PC-9 (cell line): Measurements from ENCODE around the gene ADARB2. TPM values are rescaled to one million over a fixed set of nuclear protein-coding genes. Genes with fewer than 3 reads are reported as not detected.

Source experiments
- BruUV-seq: library from RNA; stranded (reverse); fragments of 400-500 nt; replicated peaks from 2 replicates; lab custom pipeline; 2021; lab: Mats Ljungman, UMichigan
- CTCF ChIA-PET: fragments of 300-600 bp; sonication (Branson Sonifier 250); formaldehyde crosslinking; loops from one replicate; lab custom pipeline; 2022; ENCODE audit warnings: antibody characterized with exemption; lab: Charles Lee
- POLR2A ChIA-PET: fragments of 300-600 bp; sonication (Branson Sonifier 250); formaldehyde crosslinking; loops from one replicate; lab custom pipeline; 2022; ENCODE audit warnings: antibody characterized with exemption; ENCODE audit not compliant: unreplicated experiment; lab: Charles Lee
- DNase-seq, 2 experiments: peaks; one replicate each; pipeline versions ENCODE4 v3.0.0 to v3.0.0-alpha.2; 2015 to 2022; ENCODE audit warnings: mixed read lengths in 1 of 2
- H2AFZ ChIP-seq: fragments of 200-600 bp; sonication (generic); 2 replicates; pipeline ENCODE4 v1.8.1; 2017; ENCODE audit warnings: antibody characterized with exemption
- H3F3A ChIP-seq: fragments of 200-600 bp; sonication (generic); 2 replicates; pipeline ENCODE4 v1.8.1; 2017; ENCODE audit warnings: antibody characterized with exemption, mild to moderate bottlenecking, low read depth; ENCODE audit not compliant: insufficient read depth
- H3K27ac ChIP-seq: fragments of 200-600 bp; sonication (generic); 2 replicates; pipeline ENCODE4 v1.6.1; 2016; ENCODE audit warnings: mixed run types
- H3K27me3 ChIP-seq: fragments of 200-600 bp; sonication (generic); 2 replicates; pipeline ENCODE4 v1.6.1; 2016; ENCODE audit warnings: low read depth, mixed run types; ENCODE audit not compliant: insufficient read depth
- H3K36me3 ChIP-seq: fragments of 200-600 bp; sonication (generic); 2 replicates; pipeline ENCODE4 v1.6.1; 2016; ENCODE audit warnings: low read depth, mixed run types
- H3K4me1 ChIP-seq: fragments of 200-600 bp; sonication (generic); replicated peaks from 2 replicates; pipeline ENCODE4 v1.6.1; 2016; ENCODE audit warnings: mixed run types; ENCODE audit not compliant: insufficient read depth
- H3K4me2 ChIP-seq: fragments of 200-600 bp; sonication (generic); 2 replicates; pipeline ENCODE4 v1.6.1; 2017; ENCODE audit warnings: mixed run types
- H3K4me3 ChIP-seq: fragments of 200-600 bp; sonication (generic); 2 replicates; pipeline ENCODE4 v1.6.1; 2016; ENCODE audit warnings: mixed run types
- H3K79me2 ChIP-seq: fragments of 200-600 bp; sonication (generic); 2 replicates; pipeline ENCODE4 v1.6.1; 2017; ENCODE audit warnings: low read depth, mixed run types
- H3K9me2 ChIP-seq: fragments of 200-600 bp; sonication (generic); 2 replicates; pipeline ENCODE4 v1.8.1; 2017; ENCODE audit warnings: mild to moderate bottlenecking; ENCODE audit not compliant: insufficient read depth
- H3K9me3 ChIP-seq: fragments of 200-600 bp; sonication (generic); 2 replicates; pipeline ENCODE4 v1.8.1; 2016; ENCODE audit warnings: low read depth; ENCODE audit not compliant: insufficient read depth
- H4K20me1 ChIP-seq: fragments of 200-600 bp; sonication (generic); 2 replicates; pipeline ENCODE4 v1.8.1; 2017; ENCODE audit not compliant: insufficient read depth
- EZH2 ChIP-seq: fragments of 200-600 bp; sonication (generic); IDR thresholded peaks from 2 replicates; pipeline ENCODE4 v1.8.0; 2017; ENCODE audit warnings: antibody characterized with exemption, low read depth
- intact Hi-C: fragments of 100-400 bp; cut with micrococcal nuclease; formaldehyde crosslinking; loops from one replicate; pipeline ENCODE4 v1.10.0; 2022; ENCODE audit not compliant: unreplicated experiment
- total RNA-seq: library from RNA; stranded (reverse); gene quantifications from 2 replicates; pipeline ENCODE4 v1.2.3, GENCODE V29; 2021
- TF ChIP-seq, protein P1 (sequence below): fragments of 200-600 bp; sonication (generic); conservative IDR thresholded peaks from 2 replicates; pipeline ENCODE4 v1.6.1; 2017; ENCODE audit warnings: mixed run types, antibody characterized with exemption, mild to moderate bottlenecking, moderate library complexity

ADARB2 gene
- total RNA-seq, 1 experiment from 2014 or later: not detected

DNA sequence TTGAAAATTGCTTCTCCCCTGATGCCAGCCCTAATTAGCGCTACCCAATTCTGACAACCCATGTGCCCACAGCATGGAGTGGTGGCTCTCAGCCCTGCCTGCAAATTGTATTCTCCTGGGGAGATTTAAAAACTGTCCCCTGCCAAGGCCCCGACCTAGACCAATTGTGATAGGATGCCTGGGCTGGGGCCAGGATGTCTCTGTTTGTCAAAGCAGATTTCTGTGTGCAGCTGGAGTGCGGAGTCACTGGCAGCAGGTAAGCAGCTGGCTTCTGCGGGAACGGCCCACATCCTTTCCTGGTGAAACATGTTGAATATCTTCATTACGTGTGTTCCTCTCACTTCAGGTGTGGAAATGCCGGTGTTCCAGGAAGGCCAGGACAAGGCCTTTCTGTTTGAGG, 442.6 kb downstream of the ADARB2 start:
- CTCF ChIA-PET: no interaction called here
- Histone ChIP-seq H3K79me2 (no peaks in the 10 kb centered on the region), H2AFZ (no peak overlapping the region), H3K27me3 (peaks cover 71% of the 10 kb centered on the region), H3K4me1 (no peaks in the 10 kb centered on the region), H3K4me2 (no peak overlapping the region), H3F3A (no peaks in the 10 kb centered on the region), H3K9me3 (no peaks in the 10 kb centered on the region), H3K4me3 (no peak overlapping the region), H4K20me1 (no peaks in the 10 kb centered on the region), H3K9me2 (no peaks in the 10 kb centered on the region), H3K27ac (no peak overlapping the region), H3K36me3 (no peaks in the 10 kb centered on the region)
- TF ChIP-seq, protein P1, sequence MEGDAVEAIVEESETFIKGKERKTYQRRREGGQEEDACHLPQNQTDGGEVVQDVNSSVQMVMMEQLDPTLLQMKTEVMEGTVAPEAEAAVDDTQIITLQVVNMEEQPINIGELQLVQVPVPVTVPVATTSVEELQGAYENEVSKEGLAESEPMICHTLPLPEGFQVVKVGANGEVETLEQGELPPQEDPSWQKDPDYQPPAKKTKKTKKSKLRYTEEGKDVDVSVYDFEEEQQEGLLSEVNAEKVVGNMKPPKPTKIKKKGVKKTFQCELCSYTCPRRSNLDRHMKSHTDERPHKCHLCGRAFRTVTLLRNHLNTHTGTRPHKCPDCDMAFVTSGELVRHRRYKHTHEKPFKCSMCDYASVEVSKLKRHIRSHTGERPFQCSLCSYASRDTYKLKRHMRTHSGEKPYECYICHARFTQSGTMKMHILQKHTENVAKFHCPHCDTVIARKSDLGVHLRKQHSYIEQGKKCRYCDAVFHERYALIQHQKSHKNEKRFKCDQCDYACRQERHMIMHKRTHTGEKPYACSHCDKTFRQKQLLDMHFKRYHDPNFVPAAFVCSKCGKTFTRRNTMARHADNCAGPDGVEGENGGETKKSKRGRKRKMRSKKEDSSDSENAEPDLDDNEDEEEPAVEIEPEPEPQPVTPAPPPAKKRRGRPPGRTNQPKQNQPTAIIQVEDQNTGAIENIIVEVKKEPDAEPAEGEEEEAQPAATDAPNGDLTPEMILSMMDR: no peak
- TF ChIP-seq EZH2: no peak
- BruUV-seq: no TSS peak
- no peak for DNase-seq
- POLR2A ChIA-PET: no interaction called here
- intact Hi-C loops: no loop called here

DNA sequence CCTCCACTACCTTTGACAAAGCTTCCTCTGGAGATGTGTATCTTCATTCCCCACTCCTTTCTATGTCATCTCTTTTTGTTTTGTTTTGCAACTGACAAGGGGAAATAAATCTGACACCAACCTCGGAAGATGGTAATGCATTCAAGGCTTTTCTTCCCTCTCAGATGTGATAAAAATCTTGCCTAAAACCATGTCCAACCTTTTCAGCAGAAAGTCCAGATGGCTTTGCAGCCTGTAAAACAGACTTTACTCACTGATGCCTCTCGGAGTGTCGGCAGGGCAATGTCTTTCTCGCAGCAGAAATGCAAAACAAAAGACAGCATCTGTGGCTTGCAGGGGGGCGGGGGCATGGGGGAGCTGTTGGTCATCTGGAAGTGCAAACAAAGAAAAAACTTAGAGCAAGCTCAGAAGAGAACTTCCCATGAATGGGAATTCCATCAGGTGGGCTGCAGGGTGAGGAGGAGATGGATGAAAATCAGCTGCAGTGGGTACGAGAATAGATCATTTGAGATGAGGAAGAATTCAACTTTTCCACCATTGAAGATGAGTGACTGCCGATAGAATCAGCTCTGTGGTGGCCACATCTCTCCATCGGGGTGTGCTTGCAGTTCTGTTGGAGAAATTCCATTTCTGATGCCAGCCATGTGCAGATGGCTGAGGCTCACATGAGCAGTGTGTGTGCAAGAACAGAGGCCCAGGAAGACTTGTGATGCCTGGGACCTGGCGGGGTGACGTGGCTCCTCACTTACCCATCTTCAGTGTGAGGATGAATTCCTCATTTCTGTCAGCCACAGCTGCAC, 443.5 kb downstream of the ADARB2 start:
- Histone ChIP-seq H3K79me2 (no peaks in the 10 kb centered on the region), H4K20me1 (no peaks in the 10 kb centered on the region), H3K9me3 (no peaks in the 10 kb centered on the region), H3K4me2 (no peak overlapping the region), H3K27me3 (peaks cover 80% of the 10 kb centered on the region), H3K4me1 (no peaks in the 10 kb centered on the region), H2AFZ (no peak overlapping the region), H3F3A (no peaks in the 10 kb centered on the region), H3K9me2 (no peaks in the 10 kb centered on the region), H3K27ac (no peak overlapping the region), H3K36me3 (no peaks in the 10 kb centered on the region), H3K4me3 (no peak overlapping the region)
- intact Hi-C loops: no loop called here
- TF ChIP-seq, protein P1: no peak
- TF ChIP-seq EZH2: no peak
- DNase-seq: no peak
- BruUV-seq: no TSS peak
- ChIA-PET CTCF (no interaction called here), POLR2A (no interaction called here)

DNA sequence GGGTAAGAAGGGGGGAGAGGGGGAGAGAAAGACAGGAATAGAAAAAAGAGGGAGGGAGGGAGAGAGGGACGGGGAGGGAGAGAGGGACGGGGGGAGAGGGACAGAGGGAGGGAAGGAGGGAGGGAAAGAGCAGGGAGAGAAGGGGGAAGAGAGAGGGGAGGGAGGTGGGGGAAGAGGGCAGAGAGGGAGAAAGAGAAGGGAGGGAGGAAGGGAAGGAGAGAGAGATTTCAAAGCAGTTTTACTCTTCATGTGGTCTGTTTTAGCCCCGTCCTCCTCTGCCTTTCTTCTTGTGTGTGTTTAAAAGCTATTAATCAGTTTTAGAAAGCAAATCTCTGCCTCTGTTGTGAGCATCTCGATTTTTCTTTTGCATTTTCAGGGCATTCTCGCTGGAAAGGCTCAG, 444.2 kb downstream of the ADARB2 start:
- POLR2A ChIA-PET: no interaction called here

More for the DNA sequence above, 444.2 kb downstream of the ADARB2 start:
- no peaks in the 10 kb centered on the region for H3K9me3 ChIP-seq
- CTCF ChIA-PET: no interaction called here
- H3K27me3 ChIP-seq: peaks cover 84% of the 10 kb centered on the region
- H3K27ac ChIP-seq: no peak overlapping the region
- no peak overlapping the region for H2AFZ ChIP-seq
- no peaks in the 10 kb centered on the region for H3K9me2 ChIP-seq
- no peaks in the 10 kb centered on the region for H3K36me3 ChIP-seq
- intact Hi-C loops: no loop called here
- no TSS peak for BruUV-seq
- no peaks in the 10 kb centered on the region for H3F3A ChIP-seq
- H3K79me2 ChIP-seq: no peaks in the 10 kb centered on the region
- TF ChIP-seq EZH2: no peak
- DNase-seq: no peak
- H3K4me1 ChIP-seq: no peaks in the 10 kb centered on the region
- no peaks in the 10 kb centered on the region for H4K20me1 ChIP-seq
- H3K4me2 ChIP-seq: no peak overlapping the region
- H3K4me3 ChIP-seq: no peak overlapping the region
